ENCODE results near the gene PTPRJ. TPM values are rescaled to one million over a fixed set of nuclear protein-coding genes. Genes with fewer than 3 reads are reported as not detected.

Gene PTPRJ
- total RNA-seq, 2 experiments from 2014 or later, result 74.3 to 80.5 TPM

DNA sequence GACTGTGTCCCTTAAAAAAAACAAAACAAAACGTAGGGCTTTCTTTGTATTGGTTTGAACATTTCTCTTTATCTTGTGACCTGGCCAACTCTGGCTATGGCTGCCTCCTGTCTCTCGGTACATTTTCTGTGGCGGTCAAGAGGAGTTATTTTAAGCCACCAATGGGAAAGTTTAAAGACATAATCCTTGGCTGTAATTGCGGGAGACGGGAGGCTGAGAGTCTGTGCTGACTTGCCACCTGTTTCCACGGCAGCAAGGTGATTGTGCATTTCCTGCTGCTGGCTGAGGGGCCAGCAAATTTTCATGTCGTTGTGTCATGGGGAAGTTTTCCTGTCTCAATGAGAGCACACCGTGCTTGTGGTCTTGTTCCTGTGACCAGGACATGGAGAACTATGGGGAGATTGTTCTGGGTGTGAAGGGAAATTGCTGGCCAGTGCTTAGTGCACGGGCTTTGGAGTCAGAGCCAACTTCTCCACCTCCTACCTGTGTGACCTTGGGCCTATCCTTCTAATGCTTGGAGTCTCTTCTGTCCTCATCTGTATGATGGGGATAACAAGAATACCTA, 11.0 kb downstream of the PTPRJ start:
- H3K4me3 Mint-ChIP-seq, result peak overlapping the region; percentile 3
- H3K27me3 Mint-ChIP-seq, result no peaks in the 10 kb centered on the region
- CTCF ChIA-PET, result interaction anchor here (0.9 kb wide), 1 partner anchor 9 kb away, joined by 3 read pairs; no protein-coding TSS in a partner anchor
- H3K9me3 Mint-ChIP-seq (ENCODE audit: low read depth), result no peaks in the 10 kb centered on the region
- H3K27ac Mint-ChIP-seq, result peak overlapping the region; percentile 44
- DNase-seq (no peak), ATAC-seq (peak; percentile 32)
- H3K4me1 Mint-ChIP-seq, result peaks cover 50% of the 10 kb centered on the region
- H3K36me3 Mint-ChIP-seq, result peaks cover 20% of the 10 kb centered on the region

DNA sequence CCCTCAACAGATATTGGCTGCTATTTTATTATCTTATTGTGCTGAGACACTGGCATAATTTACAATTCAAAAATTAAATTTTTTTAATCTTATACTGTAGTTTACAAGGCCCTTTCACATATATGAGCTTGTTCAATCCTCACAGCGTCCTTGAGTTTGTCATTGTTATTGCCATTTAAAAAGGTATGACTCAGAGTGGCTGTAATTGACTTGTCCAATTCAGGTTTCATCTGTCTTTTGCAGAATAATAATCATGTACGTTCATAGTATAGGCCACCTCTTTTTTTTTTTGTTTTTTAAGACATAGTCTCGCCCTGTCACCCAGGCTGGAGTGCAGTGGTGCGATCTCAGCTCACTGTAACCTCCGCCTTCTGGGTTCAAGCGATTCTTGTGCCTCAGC, 11.5 kb downstream of the PTPRJ start:
- H3K4me3 Mint-ChIP-seq, result no peak overlapping the region
- H3K27ac Mint-ChIP-seq, result no peak overlapping the region
- no peak for ATAC-seq
- H3K27me3 Mint-ChIP-seq, result no peaks in the 10 kb centered on the region
- no peaks in the 10 kb centered on the region for H3K9me3 Mint-ChIP-seq (ENCODE audit: low read depth)
- peaks cover 50% of the 10 kb centered on the region for H3K4me1 Mint-ChIP-seq
- CTCF ChIA-PET, result interaction anchor here (0.9 kb wide), 1 partner anchor 8 kb away, joined by 3 read pairs; no protein-coding TSS in a partner anchor
- DNase-seq, result no peak
- H3K36me3 Mint-ChIP-seq, result peaks cover 24% of the 10 kb centered on the region

DNA sequence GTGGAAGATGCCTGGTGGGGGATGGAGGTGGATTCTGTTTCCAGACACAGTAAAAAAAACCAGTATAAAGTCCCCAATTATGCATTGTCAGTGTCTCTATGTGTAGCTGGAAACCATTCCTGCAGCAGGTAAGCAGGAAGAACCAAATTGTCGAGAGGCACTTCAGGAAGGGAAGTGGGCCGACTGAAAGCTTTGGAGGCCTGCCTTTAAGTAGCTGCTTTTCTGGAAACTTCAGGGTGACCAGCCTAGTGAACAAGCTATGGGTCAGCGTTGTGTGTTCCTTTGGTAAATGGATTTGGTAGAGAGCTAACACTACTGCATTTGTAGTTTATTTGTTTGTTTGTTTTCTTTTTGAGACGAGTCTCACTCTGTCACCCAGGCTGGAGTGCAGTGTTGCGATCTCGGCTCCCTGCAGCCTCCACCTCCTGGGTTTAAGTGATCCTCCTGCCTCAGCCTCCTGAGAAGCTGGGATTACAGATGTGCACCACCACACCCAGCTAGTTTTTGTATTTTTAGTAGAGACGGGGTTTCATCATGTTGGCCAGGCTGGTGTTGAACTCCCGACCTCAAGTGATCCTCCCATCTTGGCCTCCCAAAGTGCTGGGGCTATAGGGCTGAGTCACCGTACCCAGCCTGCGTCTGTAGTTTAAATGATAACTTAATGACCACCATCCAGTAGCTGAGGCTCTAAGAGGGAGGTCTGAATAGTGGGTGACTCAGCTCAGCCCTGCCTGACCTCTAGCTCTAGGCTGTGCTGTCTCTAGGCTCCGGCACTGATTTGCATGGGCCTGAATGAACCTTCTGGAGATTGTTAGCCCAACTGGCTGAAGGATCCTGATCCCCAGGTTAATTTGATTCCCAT, 12.8 kb downstream of the PTPRJ start:
- Mint-ChIP-seq H3K4me3 (no peak overlapping the region), H3K9me3 (ENCODE audit: low read depth) (no peaks in the 10 kb centered on the region), H3K36me3 (peaks cover 24% of the 10 kb centered on the region), H3K4me1 (peaks cover 49% of the 10 kb centered on the region), H3K27me3 (no peaks in the 10 kb centered on the region), H3K27ac (no peak overlapping the region)
- CTCF ChIA-PET, result interaction anchor here (0.8 to 1.0 kb wide), 3 partner anchors 8 to 58 kb away, joined by 3 to 4 read pairs (median 3); no protein-coding TSS in a partner anchor
- no peak for DNase-seq
- no peak for ATAC-seq

DNA sequence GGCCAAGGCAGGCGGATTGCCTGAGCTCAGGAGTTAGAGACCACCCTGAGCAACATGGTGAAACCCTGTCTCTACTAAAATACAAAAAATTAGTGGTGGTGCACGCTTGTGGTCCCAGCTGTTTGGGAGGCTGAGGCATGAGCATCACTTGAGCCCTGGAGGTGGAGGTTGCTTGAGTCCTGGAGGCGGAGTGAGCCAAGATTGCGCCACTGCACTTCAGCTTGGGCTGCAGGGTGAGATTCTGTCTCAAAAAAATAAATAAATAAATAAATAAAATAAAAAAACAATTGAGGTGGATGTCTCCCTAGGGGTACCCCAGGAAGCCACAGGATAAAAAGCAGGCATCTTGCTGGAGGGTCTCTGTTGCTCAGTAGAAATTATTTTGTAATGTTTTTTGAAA, 14.1 kb downstream of the PTPRJ start:
- Mint-ChIP-seq H3K36me3 (peaks cover 23% of the 10 kb centered on the region), H3K9me3 (ENCODE audit: low read depth) (no peaks in the 10 kb centered on the region), H3K4me1 (peaks cover 56% of the 10 kb centered on the region), H3K27ac (no peak overlapping the region), H3K4me3 (no peak overlapping the region), H3K27me3 (no peaks in the 10 kb centered on the region)
- CTCF ChIA-PET, result interaction anchor here (2.5 kb wide), 1 partner anchor 12 kb away, joined by 5 read pairs; no protein-coding TSS in a partner anchor
- ATAC-seq (no peak), DNase-seq (no peak)

DNA sequence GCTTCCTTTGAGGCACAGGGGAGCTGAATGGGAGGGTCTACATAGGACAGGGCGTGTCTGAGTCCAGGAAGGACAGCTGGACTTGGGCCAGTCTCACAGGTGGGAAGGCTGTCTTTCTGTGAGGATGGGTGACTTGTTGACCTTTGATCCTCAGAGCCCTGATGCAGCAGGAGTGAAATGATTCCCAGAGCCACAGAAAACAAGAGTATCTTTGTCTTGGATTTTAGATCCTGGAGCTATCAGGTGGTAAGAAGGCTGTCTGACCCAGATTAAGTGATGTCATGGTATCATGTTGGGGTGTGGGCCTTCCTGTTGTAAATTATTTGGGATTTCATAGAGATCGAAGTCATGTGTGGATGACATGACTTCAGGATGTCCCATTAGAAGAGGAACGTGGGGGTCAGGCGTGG, 15.0 kb downstream of the PTPRJ start:
- Mint-ChIP-seq H3K4me3 (no peak overlapping the region), H3K9me3 (ENCODE audit: low read depth) (no peaks in the 10 kb centered on the region), H3K27ac (no peak overlapping the region), H3K36me3 (peaks cover 15% of the 10 kb centered on the region), H3K27me3 (no peaks in the 10 kb centered on the region), H3K4me1 (peaks cover 56% of the 10 kb centered on the region)
- ATAC-seq, result no peak
- DNase-seq, result no peak
- CTCF ChIA-PET, result interaction anchor here (1.1 to 2.5 kb wide), 2 partner anchors 11 to 136 kb away, joined by 3 to 5 read pairs; no protein-coding TSS in a partner anchor

DNA sequence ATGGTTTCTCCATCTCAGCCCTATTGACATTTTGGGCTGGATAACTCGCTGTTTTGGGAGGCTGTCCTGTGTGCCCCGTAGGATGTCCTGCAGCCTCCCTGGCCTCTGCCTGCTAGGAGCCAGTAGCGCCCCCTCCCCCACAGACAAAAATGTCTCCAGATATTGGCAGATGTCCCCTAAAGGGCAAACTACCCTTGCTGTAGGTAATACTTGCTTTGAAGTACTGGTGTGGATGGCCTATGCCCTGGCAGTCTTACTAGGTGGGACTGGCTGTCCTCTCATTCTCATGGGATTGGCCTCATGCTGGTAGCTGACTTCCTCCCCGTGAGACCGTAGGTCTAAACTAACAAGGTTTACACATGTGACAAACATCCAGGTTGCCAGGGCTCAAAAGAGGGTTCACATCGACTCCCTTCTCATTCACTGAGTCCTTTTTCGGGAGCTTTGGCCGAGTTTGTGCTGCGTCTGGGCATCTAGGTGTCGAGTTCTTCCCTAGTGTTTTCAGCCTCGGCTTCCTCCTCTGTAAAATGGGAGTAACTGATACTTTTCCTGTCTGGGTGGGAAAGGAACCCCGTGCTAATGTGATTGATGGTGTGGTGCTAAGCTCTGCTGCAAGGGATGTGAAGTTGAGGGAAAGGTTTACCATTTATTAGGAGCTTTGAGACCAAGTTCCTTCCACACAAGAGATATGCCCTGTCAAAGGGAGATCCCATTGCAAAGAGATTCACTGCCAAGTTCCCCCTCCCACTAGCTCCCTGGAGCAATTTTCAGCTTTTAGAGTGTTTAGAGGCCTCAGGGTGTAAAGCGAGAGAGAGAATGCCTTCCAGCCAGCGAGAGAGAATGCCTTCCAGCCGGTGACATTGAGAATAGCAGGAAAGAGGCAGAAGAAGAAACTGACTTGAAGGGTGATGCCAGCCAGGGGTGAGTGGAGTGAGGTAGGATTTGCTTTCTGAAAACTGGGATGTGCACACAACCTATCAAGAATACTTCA, 17.0 kb downstream of the PTPRJ start:
- CTCF ChIA-PET, result interaction anchor here (0.7 to 1.5 kb wide), 4 partner anchors 13 to 95 kb away, joined by 3 read pairs; no protein-coding TSS in a partner anchor
- Mint-ChIP-seq H3K36me3 (peaks cover 13% of the 10 kb centered on the region), H3K9me3 (ENCODE audit: low read depth) (no peaks in the 10 kb centered on the region), H3K4me1 (peaks cover 59% of the 10 kb centered on the region), H3K4me3 (no peak overlapping the region), H3K27me3 (no peaks in the 10 kb centered on the region), H3K27ac (no peak overlapping the region)
- no peak for ATAC-seq
- no peak for DNase-seq

DNA sequence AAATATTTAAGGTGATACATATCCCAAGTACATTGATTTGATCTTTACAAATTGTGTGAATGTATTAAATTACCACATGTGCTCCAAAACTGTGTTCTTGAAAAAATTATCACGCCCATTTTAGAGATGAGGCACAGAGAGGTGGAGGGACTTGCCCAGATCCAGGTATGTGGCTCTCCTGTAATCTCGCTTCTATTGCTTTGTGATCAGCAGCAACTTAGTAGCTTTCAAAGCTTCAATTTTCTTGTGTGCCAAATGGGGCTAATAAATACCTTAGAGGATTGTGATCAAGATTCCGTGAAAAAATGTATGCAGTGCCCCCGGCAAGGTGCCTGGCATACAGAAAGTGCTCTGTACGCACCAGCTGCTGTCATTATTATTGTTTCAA, 18.0 kb downstream of the PTPRJ start:
- CTCF ChIA-PET, result interaction anchor here (1.0 to 1.8 kb wide), 5 partner anchors 14 to 64 kb away, joined by 3 to 5 read pairs (median 4); no protein-coding TSS in a partner anchor
- H3K27me3 Mint-ChIP-seq, result no peaks in the 10 kb centered on the region
- no peak overlapping the region for H3K27ac Mint-ChIP-seq
- ATAC-seq (no peak), DNase-seq (no peak)
- H3K9me3 Mint-ChIP-seq (ENCODE audit: low read depth), result no peaks in the 10 kb centered on the region
- peaks cover 15% of the 10 kb centered on the region for H3K36me3 Mint-ChIP-seq
- H3K4me1 Mint-ChIP-seq, result peaks cover 64% of the 10 kb centered on the region
- H3K4me3 Mint-ChIP-seq, result no peak overlapping the region

DNA sequence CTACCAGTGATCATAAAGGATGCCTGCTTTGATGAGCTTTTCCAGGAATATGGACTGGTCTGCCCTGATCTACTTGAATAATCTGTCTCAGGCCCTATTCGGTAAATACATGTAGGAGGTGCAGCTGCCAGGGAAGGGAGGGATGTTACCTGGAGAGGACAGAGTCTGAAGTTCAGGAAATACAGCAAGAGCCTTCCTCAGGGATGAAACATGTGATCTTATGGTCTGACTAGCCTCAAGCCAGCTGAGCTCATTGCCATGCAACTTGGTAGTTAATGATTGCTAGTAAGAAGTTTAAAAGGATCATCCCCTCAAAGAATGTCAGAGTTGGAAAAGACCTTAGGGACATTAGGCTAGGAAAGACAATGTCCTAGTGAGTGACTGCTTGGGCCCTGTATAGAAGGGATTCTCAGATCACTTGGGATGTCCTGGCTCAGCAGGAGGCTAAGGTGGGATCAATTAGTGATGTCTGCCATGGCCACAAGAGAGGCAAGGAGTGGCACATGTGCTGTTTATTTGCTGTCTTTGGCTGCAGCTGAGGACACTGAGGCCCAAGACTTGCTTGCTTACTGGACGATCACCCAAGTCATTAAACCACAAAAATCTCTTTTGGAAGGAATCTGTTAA, 18.5 kb downstream of the PTPRJ start:
- Mint-ChIP-seq H3K4me3 (no peak overlapping the region), H3K9me3 (ENCODE audit: low read depth) (no peaks in the 10 kb centered on the region), H3K27ac (peak overlapping the region; percentile 98), H3K4me1 (peaks cover 65% of the 10 kb centered on the region), H3K36me3 (peaks cover 15% of the 10 kb centered on the region), H3K27me3 (no peaks in the 10 kb centered on the region)
- ATAC-seq (no peak), DNase-seq (no peak)
- CTCF ChIA-PET, result interaction anchor here (0.7 to 1.8 kb wide), 9 partner anchors 9 to 87 kb away, joined by 3 to 5 read pairs (median 4); no protein-coding TSS in a partner anchor

DNA sequence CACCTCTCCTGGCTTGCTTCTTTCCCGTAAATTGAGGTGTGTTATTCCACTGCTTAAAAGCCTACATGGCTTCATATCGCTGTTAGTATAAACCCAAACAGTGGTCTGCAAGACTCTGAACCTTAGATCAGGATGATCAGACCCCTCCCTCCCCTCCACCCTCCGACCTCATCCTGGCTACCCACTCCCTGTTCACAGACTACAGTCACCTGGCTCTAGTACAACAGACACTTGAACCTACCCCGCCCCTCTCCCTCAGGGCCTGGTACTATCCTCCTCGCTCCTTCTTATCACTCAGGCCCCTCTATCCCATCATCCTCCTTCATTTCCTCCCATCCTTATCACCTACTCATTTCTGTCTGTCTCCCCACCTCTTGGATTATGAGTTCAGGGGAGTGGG, 20.1 kb downstream of the PTPRJ start:
- CTCF ChIA-PET, result interaction anchor here (0.6 to 5.6 kb wide), 8 partner anchors 8 to 107 kb away, joined by 3 to 31 read pairs (median 6); no protein-coding TSS in a partner anchor
- Mint-ChIP-seq H3K4me1 (peaks cover 79% of the 10 kb centered on the region), H3K27me3 (no peaks in the 10 kb centered on the region), H3K36me3 (peaks cover 18% of the 10 kb centered on the region), H3K9me3 (ENCODE audit: low read depth) (no peaks in the 10 kb centered on the region), H3K27ac (peak overlapping the region; percentile 98), H3K4me3 (no peak overlapping the region)
- ATAC-seq, result no peak
- no peak for DNase-seq

DNA sequence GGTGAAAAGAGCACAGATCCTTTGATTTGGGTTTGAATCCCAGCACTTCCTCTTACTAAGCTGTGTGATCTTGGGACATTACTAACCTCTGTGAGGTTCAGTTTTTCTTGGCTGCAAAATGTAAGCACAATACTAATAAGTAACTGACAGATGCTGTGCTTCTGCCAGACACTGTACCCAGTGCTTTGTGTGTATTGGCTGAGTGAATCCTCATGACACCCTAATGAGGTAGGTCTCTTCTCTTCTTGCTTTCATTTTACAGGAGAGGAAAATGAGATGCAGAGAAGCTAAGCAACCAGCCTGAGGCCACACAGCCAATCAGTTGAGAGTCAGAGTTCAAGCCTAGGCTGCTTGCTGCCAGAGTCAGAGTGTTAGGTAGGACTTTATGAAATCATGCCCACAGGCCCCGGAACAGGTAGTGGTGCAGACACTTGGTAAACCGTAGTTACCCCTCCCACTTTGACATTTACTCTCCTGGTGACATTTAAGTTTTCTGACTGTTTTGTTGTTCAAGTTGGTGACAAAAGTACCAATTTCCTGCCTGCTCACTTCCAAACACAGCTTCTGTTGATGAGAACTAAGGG, 21.2 kb downstream of the PTPRJ start:
- peak; percentile 88 for ATAC-seq
- H3K4me1 Mint-ChIP-seq, result peaks cover 88% of the 10 kb centered on the region
- CTCF ChIA-PET, result interaction anchor here (0.5 to 5.6 kb wide), 17 partner anchors 9 to 266 kb away, joined by 3 to 31 read pairs (median 3); no protein-coding TSS in a partner anchor
- DNase-seq, result peak; percentile 96
- no peaks in the 10 kb centered on the region for H3K9me3 Mint-ChIP-seq (ENCODE audit: low read depth)
- H3K4me3 Mint-ChIP-seq, result peak overlapping the region; percentile 59
- peaks cover 15% of the 10 kb centered on the region for H3K36me3 Mint-ChIP-seq
- H3K27me3 Mint-ChIP-seq, result no peaks in the 10 kb centered on the region
- peak overlapping the region; percentile 98 for H3K27ac Mint-ChIP-seq

DNA sequence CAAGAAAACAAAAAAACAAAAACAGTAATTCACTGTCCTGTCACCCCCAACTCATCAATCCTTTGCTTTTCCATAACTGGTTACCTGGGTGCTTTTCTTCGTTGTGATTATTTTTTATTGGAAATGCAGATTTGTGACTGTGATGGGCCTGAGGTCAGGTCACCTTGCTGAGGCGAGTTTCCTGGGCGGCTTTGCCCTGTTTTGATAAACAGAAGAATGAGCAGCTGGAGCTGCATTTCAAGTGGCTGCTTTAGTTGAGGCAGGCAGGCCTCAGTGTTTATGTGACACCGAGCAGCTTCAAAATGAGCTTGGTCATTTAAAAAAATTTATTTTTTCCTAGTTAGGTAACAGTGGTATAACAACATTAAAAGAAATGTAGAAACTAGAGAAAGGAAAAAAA, 22.2 kb downstream of the PTPRJ start:
- Mint-ChIP-seq H3K4me1 (peaks cover 86% of the 10 kb centered on the region), H3K4me3 (peak overlapping the region; percentile 59), H3K9me3 (ENCODE audit: low read depth) (no peaks in the 10 kb centered on the region), H3K27me3 (no peaks in the 10 kb centered on the region), H3K27ac (peak overlapping the region; percentile 98), H3K36me3 (peaks cover 13% of the 10 kb centered on the region)
- CTCF ChIA-PET, result interaction anchor here (0.8 to 5.6 kb wide), 8 partner anchors 11 to 107 kb away, joined by 3 to 31 read pairs (median 12); no protein-coding TSS in a partner anchor
- ATAC-seq (no peak), DNase-seq (no peak)

DNA sequence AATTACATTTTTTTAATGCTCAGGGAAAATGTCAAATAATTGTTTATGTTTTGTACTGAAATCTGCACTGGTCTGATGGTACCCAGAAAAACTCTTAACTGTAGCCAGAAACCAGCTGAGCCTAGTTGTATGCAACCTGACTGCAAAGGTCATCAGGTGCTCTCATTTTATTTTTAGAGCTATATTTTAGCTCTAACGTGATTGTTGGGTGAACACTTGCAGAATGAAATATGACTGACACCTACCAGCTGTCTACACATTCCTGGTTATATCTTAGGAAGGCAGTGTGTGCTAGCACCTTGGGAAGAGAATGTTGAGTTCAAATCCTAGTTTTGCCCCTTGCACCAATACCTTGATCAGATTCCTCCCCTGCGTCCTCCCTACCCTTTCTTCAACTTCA, 23.6 kb downstream of the PTPRJ start:
- Mint-ChIP-seq H3K4me1 (peaks cover 89% of the 10 kb centered on the region), H3K4me3 (peak overlapping the region; percentile 55), H3K9me3 (ENCODE audit: low read depth) (no peaks in the 10 kb centered on the region), H3K27me3 (no peaks in the 10 kb centered on the region), H3K36me3 (peaks cover 18% of the 10 kb centered on the region), H3K27ac (peak overlapping the region; percentile 99)
- CTCF ChIA-PET, result interaction anchor here (0.7 to 5.6 kb wide), 5 partner anchors 10 to 105 kb away, joined by 3 to 31 read pairs (median 19); no protein-coding TSS in a partner anchor
- no peak for ATAC-seq
- DNase-seq, result no peak

Data from activated CD8-positive, alpha-beta memory T cell treated with anti-CD3 and anti-CD28 coated beads, Interleukin-2, amount 10 ng/mL, durations not matched to agents 7 days and 5 days (primary cell).